DMS 273 (cell line): ENCODE measurements around the gene OR52W1.
"Not testable (repeated sequence)": the region's sequence is repeated elsewhere in the genome, so short reads cannot be mapped to it uniquely, and the experiment has no call there.

Experiments used
- DNase-seq: peaks from one replicate; lab custom pipeline; 2025; ENCODE audit not compliant: unreplicated experiment; lab: John Stamatoyannopoulos, UW

OR52W1 gene

DNA sequence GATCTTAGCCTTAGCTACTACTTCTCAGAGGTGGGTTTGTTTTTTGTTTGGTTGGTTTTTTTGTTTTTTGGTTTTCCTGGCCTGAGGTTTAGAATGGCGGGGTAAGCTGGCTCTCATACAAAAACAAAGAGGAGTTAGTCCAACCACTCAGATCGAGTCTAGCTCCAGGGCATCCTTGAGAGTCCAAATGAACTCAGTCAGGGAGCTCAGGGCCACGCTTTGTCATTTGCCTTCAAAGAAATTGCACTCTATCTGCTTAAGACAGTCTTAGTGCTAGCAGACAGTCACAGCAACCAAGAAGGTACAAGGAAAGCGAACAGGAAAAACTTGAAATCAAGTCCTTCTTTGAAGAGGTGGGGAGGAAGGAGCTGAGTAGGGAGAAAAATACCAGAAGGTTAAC lies 17.5 kb downstream of the OR52W1 start:
- no peak for DNase-seq

DNA sequence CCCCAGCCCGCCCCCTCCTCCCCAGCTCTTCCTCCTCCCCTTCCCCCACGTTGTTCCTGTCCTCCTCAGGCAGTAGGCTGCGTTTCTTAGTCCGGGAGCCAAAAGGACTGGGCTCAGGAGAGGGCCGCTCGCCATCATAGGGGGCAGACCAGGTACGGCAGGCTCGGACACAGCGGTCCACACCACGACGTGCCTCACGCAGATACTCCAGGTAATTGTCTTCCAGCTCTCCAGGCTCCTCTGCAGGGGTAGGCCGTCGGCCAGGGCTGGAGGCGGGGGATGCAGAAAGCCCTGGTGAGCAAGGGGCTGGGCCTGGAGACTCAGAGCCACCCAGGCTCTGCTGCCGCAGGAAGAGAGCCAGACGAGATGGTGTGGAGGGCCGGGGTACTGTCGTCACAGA lies 18.7 kb downstream of the OR52W1 start:
- no peak for DNase-seq

DNA sequence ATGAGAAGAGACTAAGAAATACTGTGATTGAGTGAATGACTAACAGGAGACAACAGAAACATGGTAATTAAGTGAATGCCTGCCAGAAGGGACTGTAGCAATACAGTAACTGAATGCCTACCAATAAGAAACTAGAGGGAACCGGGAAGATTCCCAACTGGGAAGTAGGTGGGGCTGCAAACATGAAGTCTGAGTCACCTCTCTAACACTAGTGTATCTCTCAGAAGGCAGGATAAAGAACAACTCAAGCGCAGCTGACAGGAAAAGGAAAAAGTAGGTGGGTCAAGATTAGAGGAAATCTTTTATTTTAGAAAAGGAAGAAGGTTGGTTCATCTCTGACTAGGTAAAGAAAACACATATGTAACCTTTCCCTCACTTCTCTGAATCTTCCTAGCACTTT lies 20.3 kb downstream of the OR52W1 start:
- DNase-seq, result no peak

DNA sequence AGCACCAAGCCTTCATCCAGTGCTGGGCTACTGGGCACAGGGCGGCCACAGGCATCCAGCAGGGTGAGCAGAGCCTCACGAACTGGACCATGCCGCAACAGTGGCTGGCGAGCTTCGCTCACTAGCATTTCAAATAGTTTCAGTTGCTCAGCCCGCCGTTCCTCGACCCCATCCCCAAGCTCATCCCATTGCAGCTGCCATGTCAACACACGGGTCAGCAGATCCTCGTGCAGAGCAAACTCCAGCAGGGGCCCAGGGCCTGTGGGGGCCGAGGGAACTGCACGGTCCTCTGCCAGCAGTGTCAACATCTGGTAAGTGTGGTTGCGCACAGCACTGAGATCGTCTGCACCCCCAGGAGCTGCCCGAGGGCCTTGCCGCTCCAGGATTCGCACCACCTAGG lies 24.8 kb downstream of the OR52W1 start:
- no peak for DNase-seq

- no peak for DNase-seq
Measured at GRCh38 chr11:6224421-6224820, 25.4 kb downstream of the OR52W1 start.

GRCh38 chr11:6225024-6225423 lies 26.0 kb downstream of the OR52W1 start:
- DNase-seq, result no peak

- DNase-seq, result no peak
Measured at GRCh38 chr11:6225896-6226295, 26.9 kb downstream of the OR52W1 start.

- no peak for DNase-seq
Measured at GRCh38 chr11:6228520-6228919, 29.5 kb downstream of the OR52W1 start.

GRCh38 chr11:6229911-6230310 lies 30.9 kb downstream of the OR52W1 start:
- no peak for DNase-seq

DNA sequence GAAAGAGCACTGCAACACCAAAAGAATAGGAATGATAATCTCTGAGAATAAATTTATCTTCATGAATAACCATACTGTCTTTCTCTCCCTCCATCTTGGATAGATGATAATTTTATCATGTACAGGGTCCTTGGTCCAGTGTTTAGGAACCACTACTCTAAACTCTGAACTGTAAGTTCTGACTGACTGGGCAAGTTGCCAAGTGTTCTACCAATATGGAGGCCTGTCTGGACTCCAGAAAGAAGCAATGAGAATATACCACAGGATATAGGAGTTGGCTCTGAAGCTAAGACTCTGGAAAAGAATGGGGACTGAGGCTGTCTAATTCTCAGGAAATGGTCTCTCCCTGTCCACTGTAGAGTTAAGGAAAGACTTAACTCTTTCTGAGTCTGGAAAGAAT lies 33.9 kb downstream of the OR52W1 start:
- DNase-seq, result peak; percentile 1

DNA sequence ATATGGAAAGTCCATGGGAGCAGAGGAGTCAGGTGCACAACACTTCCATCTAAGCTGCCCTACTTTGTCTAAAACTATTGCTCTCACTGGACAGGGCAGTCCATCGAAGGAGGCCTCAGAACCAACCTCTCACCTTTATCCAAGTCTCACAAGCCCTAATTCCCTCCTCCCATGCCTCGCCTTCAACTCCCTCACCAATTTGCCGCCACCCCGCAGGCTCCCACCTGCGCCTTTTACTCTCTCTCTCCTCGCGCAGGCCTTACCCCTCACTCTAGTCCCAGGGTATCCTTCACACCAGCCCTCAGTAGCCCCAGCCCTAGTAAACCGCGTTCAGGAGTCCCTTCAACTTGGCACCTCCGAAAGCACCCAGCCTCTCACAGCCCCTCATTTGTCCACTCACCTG lies 35.0 kb downstream of the OR52W1 start:
- DNase-seq, result peak; percentile 42

- DNase-seq, result peak; percentile 99
Measured at GRCh38 chr11:6234387-6235107, 35.5 kb downstream of the OR52W1 start, which contains the start of gene FHIP1B. FHIP1B (minus strand) TSS chr11:6234636; CDS start chr11:6224516, 10,120 bp downstream.

DNA sequence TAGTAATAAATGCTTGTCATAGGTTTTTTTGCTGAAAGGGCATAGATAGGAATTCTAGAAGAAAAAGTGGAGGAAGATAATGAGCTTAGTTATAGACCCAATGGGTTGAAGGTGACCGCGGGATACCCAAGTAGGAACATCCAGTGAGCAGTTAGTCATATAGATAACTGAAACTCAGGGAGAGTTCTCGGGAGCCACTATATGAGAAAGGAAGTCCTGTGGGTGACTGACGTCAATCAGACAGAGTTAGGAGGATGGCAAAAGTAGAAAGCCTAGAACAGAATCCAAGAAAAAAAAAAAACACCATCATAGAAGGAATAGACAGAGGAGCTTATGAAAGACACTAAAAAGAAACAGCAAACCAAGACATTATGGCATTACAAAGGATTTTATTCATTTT lies 38.2 kb downstream of the OR52W1 start:
- no peak for DNase-seq

GRCh38 chr11:6237761-6238302 lies 38.8 kb downstream of the OR52W1 start:
- DNase-seq, result no peak

DNA sequence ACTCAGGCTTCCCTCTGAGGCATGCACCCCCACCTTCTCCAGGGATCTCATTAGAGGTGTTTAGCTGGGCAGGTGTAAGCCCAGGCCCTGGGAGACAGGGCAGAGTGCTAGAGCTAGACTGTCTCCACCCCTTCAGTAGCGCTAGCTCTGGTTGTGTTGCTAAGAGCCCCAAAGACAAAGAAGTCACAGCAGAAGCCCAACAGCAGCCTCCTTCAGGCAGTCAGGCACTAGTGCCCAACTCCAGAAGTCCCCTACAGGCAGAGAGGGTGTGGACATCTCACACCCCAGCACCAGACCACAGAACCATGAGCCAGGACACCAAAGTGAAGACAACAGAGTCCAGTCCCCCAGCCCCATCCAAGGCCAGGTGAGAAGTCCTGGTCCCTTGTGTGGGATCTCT lies 39.9 kb downstream of the OR52W1 start, which contains the start of gene CNGA4:
Gene CNGA4 (plus strand): TSS at position 188 of the 400 bp plus-strand sequence. CDS start 118 bp downstream, at position 306.
- DNase-seq, result no peak

- no peak for DNase-seq
Measured at GRCh38 chr11:6240139-6240538, 41.1 kb downstream of the OR52W1 start.

- no peak for DNase-seq
Measured at GRCh38 chr11:6240781-6241180, 41.8 kb downstream of the OR52W1 start.

GRCh38 chr11:6241316-6241715 lies 42.3 kb downstream of the OR52W1 start:
- DNase-seq, result no peak

- DNase-seq, result no peak
Measured at GRCh38 chr11:6245536-6245935, 46.5 kb downstream of the OR52W1 start.

GRCh38 chr11:6248248-6248647 lies 49.2 kb downstream of the OR52W1 start:
- DNase-seq, result no peak

- not testable (repeated sequence) for DNase-seq
Measured at GRCh38 chr11:6248897-6249296, 49.9 kb downstream of the OR52W1 start.
